Adrenal gland (tissue), 12 donors: ENCODE measurements around the gene ADAMTS17. TPM values are rescaled to one million over a fixed set of nuclear protein-coding genes. Genes with fewer than 3 reads are reported as not detected.

Experiments
- DNase-seq, 7 donors: peaks; one replicate each; pipeline ENCODE4 v3.0.0-alpha.2; 2019 to 2020
- H3K27ac ChIP-seq, 5 donors: fragments of 200-600 bp; sonication (generic) in 4 of 5; 1 replicate in 3 of 5; 2 replicates in 2 of 5; pipeline versions ENCODE4 v1.5.1 to v1.8.0; 2016 to 2020; ENCODE audit warnings: mild to moderate bottlenecking in 1 of 5
- H3K27me3 ChIP-seq: fragments of 200-600 bp; 2 replicates; pipeline ENCODE4 v1.8.0; 2021
- H3K36me3 ChIP-seq, 2 donors: fragments of 200-600 bp; replicated peaks in 1 of 2; 1 replicate in 1 of 2; 2 replicates in 1 of 2; pipeline versions ENCODE4 v1.5.1 to v1.8.0; 2018 to 2022
- H3K4me1 ChIP-seq, 2 donors: fragments of 200-600 bp; replicated peaks in 1 of 2; 1 replicate in 1 of 2; 2 replicates in 1 of 2; pipeline versions ENCODE4 v1.5.1 to v1.8.0; 2018 to 2021
- H3K4me3 ChIP-seq, 4 donors: fragments of 200-600 bp; sonication (generic) in 3 of 4; one replicate each; pipeline ENCODE4 v1.5.1; 2016 to 2018
- H3K9me3 ChIP-seq, 3 donors: fragments of 200-600 bp; sonication (generic) in 1 of 3; replicated peaks in 1 of 3; 1 replicate in 2 of 3; 2 replicates in 1 of 3; pipeline versions ENCODE4 v1.5.1 to v1.8.0; 2016 to 2021
- CTCF ChIP-seq, 6 experiments: fragments of 450-650 bp in 4 of 6; fragments of 200-600 bp in 2 of 6; sonication (generic) in 1 of 6; IDR thresholded peaks; 1 replicate in 5 of 6; 2 replicates in 1 of 6; pipeline versions ENCODE4 v1.5.1 to v1.8.0; 2016 to 2021; ENCODE audit warnings: antibody characterized with exemption in 6 of 6, mild to moderate bottlenecking in 2 of 6, moderate library complexity in 1 of 6
- POLR2A ChIP-seq, 2 donors: fragments of 450-650 bp; IDR thresholded peaks; one replicate each; pipeline ENCODE4 v1.6.1; 2017; ENCODE audit warnings: antibody characterized with exemption in 2 of 2, mild to moderate bottlenecking in 2 of 2, moderate library complexity in 1 of 2
- WGBS, 4 donors: extraction: QIAGEN DNeasy Blood & Tissue Kit in 2 of 4; methylation state at CpG; one replicate each; pipeline versions ENCODE4 v1.1.5 to v1.1.7; 2013 to 2017; 5-methylcytosine and 5-hydroxymethylcytosine counted together
- intact Hi-C, 2 donors: fragments of 100-400 bp; cut with DNase I; formaldehyde crosslinking; loops; one replicate each; pipeline versions ENCODE4 v1.14.1 to v1.15.0; 2022 to 2023
- polyA plus RNA-seq, 3 donors: library from polyadenylated mRNA; stranded (reverse); fragments of 200-250 nt in 2 of 3; fragments of 350-450 nt in 1 of 3; fragmentation: Illumina TruSeq in 1 of 3; extraction: RNeasy Lipid Tissue Mini Kit (QIAGEN cat#74804) in 1 of 3; gene quantifications; one replicate each; pipeline ENCODE4 v1.2.3, GENCODE V29; 2013 to 2014
- total RNA-seq, 9 donors: library from RNA; depleted of rRNA in 4 of 9; stranded (reverse); fragments of >200 nt in 4 of 9; fragments of 120-200 nt in 1 of 9; fragmentation: NEBNext Ultra II Directional in 1 of 9; extraction: Animal tissue kit (Norgen Biotek cat#: 25700) in 1 of 9; gene quantifications; one replicate each; pipeline versions ENCODE4 v1.1.0 to v1.2.4, GENCODE V29; 2013 to 2023
- donor health status: healthy with polysubstance abuse.
- donor health status: Bipolar disorder and iron deficiency.
- donor health status: DM: yes; HTN: yes; CAD: no.
- donor health status: DM: no; HTN: no; CAD: no.
- donor health status: DM: no; HTN: no; CAD: no.
- donor health status: DM: yes; HTN: yes; CAD: no.

ADAMTS17 gene
- total and polyA plus RNA-seq, 12 donors: 0.51 to 14.8 (median 2.9) TPM

- H3K27me3 ChIP-seq: no peaks in the 10 kb centered on the region
- no peaks in the 10 kb centered on the region for H3K9me3 ChIP-seq
- no peaks in the 10 kb centered on the region for H3K4me1 ChIP-seq
- intact Hi-C loops: no loop called here
- 79 to 89% (median 85%) methylated on average over 5 of the region's 5 CpGs for WGBS, 4 donors
- H3K4me3 ChIP-seq: no peak overlapping the region
- no peaks in the 10 kb centered on the region for H3K36me3 ChIP-seq
- no peak overlapping the region for H3K27ac ChIP-seq
- TF ChIP-seq POLR2A (IDR thresholded peaks at IDR 0.05): no peak
- no peak for TF ChIP-seq CTCF (IDR thresholded peaks at IDR 0.05)
- no peak for DNase-seq
Measured at GRCh38 chr15:100033140-100033857, 308.5 kb downstream of the ADAMTS17 start.

GRCh38 chr15:100032358-100033085, 309.3 kb downstream of the ADAMTS17 start:
- DNase-seq: no peak
- WGBS, 4 donors: 80 to 87% (median 85%) methylated on average over 10 of the region's 10 CpGs
- no peak overlapping the region for H3K27ac ChIP-seq
- H3K9me3 ChIP-seq: no peaks in the 10 kb centered on the region
- H3K4me3 ChIP-seq: no peak overlapping the region
- H3K27me3 ChIP-seq: no peaks in the 10 kb centered on the region
- H3K36me3 ChIP-seq: no peaks in the 10 kb centered on the region
- no peaks in the 10 kb centered on the region for H3K4me1 ChIP-seq
- intact Hi-C loops: no loop called here
- TF ChIP-seq CTCF (IDR thresholded peaks at IDR 0.05): no peak

- Histone ChIP-seq H3K27ac (no peak overlapping the region), H3K4me1 (no peaks in the 10 kb centered on the region), H3K36me3 (no peaks in the 10 kb centered on the region), H3K27me3 (no peaks in the 10 kb centered on the region), H3K4me3 (no peak overlapping the region), H3K9me3 (no peaks in the 10 kb centered on the region)
- DNase-seq: no peak
- TF ChIP-seq CTCF (IDR thresholded peaks at IDR 0.05) (no peak), POLR2A (IDR thresholded peaks at IDR 0.05) (no peak)
- intact Hi-C loops: no loop called here
- 88 to 94% (median 93%) methylated on average over 10 of the region's 10 CpGs for WGBS, 4 donors
Measured at GRCh38 chr15:100031665-100032357, 310.0 kb downstream of the ADAMTS17 start.

GRCh38 chr15:100030586-100031229, 311.1 kb downstream of the ADAMTS17 start:
- 83 to 87% (median 85%) methylated on average over 9 of the region's 9 CpGs for WGBS, 4 donors
- H3K4me3 ChIP-seq: no peak overlapping the region
- TF ChIP-seq POLR2A (IDR thresholded peaks at IDR 0.05) (no peak), CTCF (IDR thresholded peaks at IDR 0.05) (no peak)
- H3K36me3 ChIP-seq: no peaks in the 10 kb centered on the region
- H3K9me3 ChIP-seq: no peaks in the 10 kb centered on the region
- H3K4me1 ChIP-seq: no peaks in the 10 kb centered on the region
- intact Hi-C loops: no loop called here
- no peak for DNase-seq
- H3K27me3 ChIP-seq: no peaks in the 10 kb centered on the region
- no peak overlapping the region for H3K27ac ChIP-seq
